K562 (cell line): Measurements from ENCODE around the gene ATF1. TPM values are rescaled to one million over a fixed set of nuclear protein-coding genes. Genes with fewer than 3 reads are reported as not detected.

Experiments
- ATAC-seq: fragments of 200-7000 bp; cut with Tn5 transposase; 3 replicates; pipeline ENCODE4 v1.9.1; 2020; ENCODE audit warnings: moderate library complexity
- BruUV-seq: library from RNA; stranded (reverse); fragments of 400-500 nt; replicated peaks from 2 replicates; lab custom pipeline; 2021; lab: Mats Ljungman, UMichigan
- CTCF ChIA-PET: fragments of 300-600 bp; formaldehyde crosslinking; extraction: SDS; loops from one replicate; lab custom pipeline; 2021; ENCODE audit warnings: low intra/inter-chr PET ratio; lab: Yijun Ruan, JAX
- POLR2A ChIA-PET: fragments of 300-600, 350-650 bp; sonication (Branson Sonifier 250); formaldehyde crosslinking; extraction: SDS; loops from one replicate; lab custom pipeline; 2021; ENCODE audit warnings: antibody characterized with exemption, inconsistent platforms; lab: Yijun Ruan, JAX
- DNase-seq, 4 experiments: peaks; one replicate each; pipeline versions ENCODE4 v3.0.0 to v3.0.0-alpha.2; 2011 to 2018; ENCODE audit warnings: low spot score in 3 of 4, mixed read lengths in 3 of 4; ENCODE audit errors: extremely low read depth in 1 of 4
- FAIRE-seq: peaks from 2 replicates; lab custom pipeline; 2011; peaks lifted over from hg19 to GRCh38; lab: Jason Lieb, UNC
- H2AFZ ChIP-seq: 2 replicates; pipeline ENCODE4 v1.6.0; 2011; ENCODE audit warnings: low read depth, low read length, control low read depth, inconsistent platforms
- H3K27ac ChIP-seq: fragments of 200-600 bp; 3 replicates; pipeline ENCODE4 v1.8.0; 2011; ENCODE audit warnings: low read depth, mild to moderate bottlenecking, control low read depth, inconsistent platforms, low read length, moderate library complexity, mixed read lengths; ENCODE audit errors: extremely low read depth
- H3K27me3 ChIP-seq, 2 experiments: fragments of 300-600 bp in 1 of 2; 2 replicates in 1 of 2; 3 replicates in 1 of 2; pipeline versions ENCODE4 v1.6.0 to v1.8.0; 2011; ENCODE audit warnings: inconsistent platforms in 2 of 2, low read length in 2 of 2, mild to moderate bottlenecking in 1 of 2, mixed read lengths in 1 of 2, moderate library complexity in 1 of 2; ENCODE audit not compliant: control insufficient read depth in 2 of 2, insufficient read depth in 2 of 2
- H3K36me3 ChIP-seq: fragments of 300-600 bp; 3 replicates; pipeline ENCODE4 v1.8.0; 2011; ENCODE audit warnings: mild to moderate bottlenecking, low read length, inconsistent platforms; ENCODE audit not compliant: control insufficient read depth, insufficient read depth
- H3K4me1 ChIP-seq, 2 experiments: fragments of 200-600 bp in 1 of 2; replicated peaks in 1 of 2; 2 replicates in 1 of 2; 3 replicates in 1 of 2; pipeline versions ENCODE4 v1.5.1 to v1.8.0; 2011; ENCODE audit warnings: inconsistent platforms in 2 of 2, low read length in 2 of 2, mild to moderate bottlenecking in 1 of 2, mixed read lengths in 1 of 2, moderate library complexity in 1 of 2; ENCODE audit not compliant: control insufficient read depth in 2 of 2, insufficient read depth in 2 of 2
- H3K4me2 ChIP-seq: 2 replicates; pipeline ENCODE4 v1.6.1; 2011; ENCODE audit warnings: low read length, control low read depth, inconsistent platforms, mixed read lengths; ENCODE audit not compliant: insufficient read depth
- H3K4me3 ChIP-seq: fragments of 200-600 bp; sonication (generic), shearing (Covaris generic); 2 replicates; pipeline ENCODE4 v1.5.1; 2016; ENCODE audit warnings: control low read depth, inconsistent platforms
- H3K79me2 ChIP-seq: fragments of 200-600 bp; 3 replicates; pipeline ENCODE4 v1.8.0; 2011; ENCODE audit warnings: low read length, inconsistent platforms; ENCODE audit not compliant: control insufficient read depth, insufficient read depth
- H3K9ac ChIP-seq, 2 experiments: 2 replicates each; pipeline versions ENCODE4 v1.6.0 to v1.6.1; 2011; ENCODE audit warnings: low read depth in 2 of 2, low read length in 2 of 2, control low read depth in 1 of 2, inconsistent platforms in 1 of 2, mild to moderate bottlenecking in 1 of 2, mixed read lengths in 1 of 2; ENCODE audit not compliant: insufficient read depth in 1 of 2
- H3K9me1 ChIP-seq: one replicate; pipeline ENCODE4 v1.6.0; 2011; ENCODE audit warnings: inconsistent platforms, mild to moderate bottlenecking, low read length, moderate library complexity; ENCODE audit not compliant: control insufficient read depth, insufficient read depth
- H3K9me3 ChIP-seq: replicated peaks from 2 replicates; pipeline ENCODE4 v1.5.1; 2011; ENCODE audit warnings: low read depth, low read length, inconsistent platforms; ENCODE audit not compliant: control insufficient read depth, insufficient read depth
- H4K20me1 ChIP-seq: replicated peaks from 2 replicates; pipeline ENCODE4 v1.6.1; 2011; ENCODE audit warnings: low read length, inconsistent platforms, mixed read lengths; ENCODE audit not compliant: control insufficient read depth, insufficient read depth
- ARID1B ChIP-seq: fragments of 450-650 bp; IDR thresholded peaks from 2 replicates; pipeline ENCODE4 v1.6.1; 2016; ENCODE audit warnings: antibody characterized with exemption, mild to moderate bottlenecking, inconsistent platforms
- CBFA2T3 ChIP-seq: fragments of 450-650 bp; IDR thresholded peaks from 2 replicates; pipeline ENCODE4 v1.6.1; 2017
- CREB1 ChIP-seq, 2 experiments: sonication (generic) in 1 of 2; formaldehyde crosslinking in 1 of 2; IDR thresholded peaks; 2 replicates each; pipeline versions ENCODE4 v1.6.1 to v1.8.0; 2012 to 2022; ENCODE audit warnings: inconsistent platforms in 1 of 2, mild to moderate bottlenecking in 1 of 2, missing genetic modification reagents in 1 of 2, moderate library complexity in 1 of 2
- DPF2 ChIP-seq: fragments of 450-650 bp; IDR thresholded peaks from 2 replicates; pipeline ENCODE4 v1.6.1; 2016
- ETS2 ChIP-seq: IDR thresholded peaks from 2 replicates; pipeline ENCODE4 v1.6.1; 2016; ENCODE audit warnings: borderline replicate concordance, missing genetic modification characterization, mild to moderate bottlenecking, moderate library complexity, missing compliant biosample characterization; ENCODE audit not compliant: poor library complexity, severe bottlenecking
- LARP7 ChIP-seq: fragments of 450-650 bp; IDR thresholded peaks from 2 replicates; pipeline ENCODE4 v1.6.1; 2016
- MCM7 ChIP-seq, 2 experiments: fragments of 450-650 bp; IDR thresholded peaks; 2 replicates each; pipeline ENCODE4 v1.6.1; 2016 to 2018
- NCOA1 ChIP-seq: fragments of 450-650 bp; IDR thresholded peaks from 2 replicates; pipeline ENCODE4 v1.6.1; 2016; ENCODE audit warnings: low read depth
- NR1H2 ChIP-seq: sonication (generic); formaldehyde crosslinking; IDR thresholded peaks from 2 replicates; pipeline ENCODE4 v1.4.0; 2020; ENCODE audit warnings: mild to moderate bottlenecking, missing genetic modification reagents
- RFX5 ChIP-seq: IDR thresholded peaks from 2 replicates; pipeline ENCODE4 v1.6.1; 2011; ENCODE audit warnings: low read depth, mild to moderate bottlenecking, improper control_type of control experiment, low read length
- SETDB1 ChIP-seq: IDR thresholded peaks from one replicate; pipeline ENCODE4 v1.6.1; 2012; ENCODE audit warnings: low read length, control low read depth, inconsistent platforms
- SMARCA4 ChIP-seq: fragments of 450-650 bp; IDR thresholded peaks from 2 replicates; pipeline ENCODE4 v1.6.1; 2016
- TBL1XR1 ChIP-seq, 2 experiments: IDR thresholded peaks; 2 replicates each; pipeline ENCODE4 v1.6.1; 2012; ENCODE audit warnings: improper control_type of control experiment in 2 of 2, low read length in 2 of 2, mild to moderate bottlenecking in 1 of 2
- TEAD4 ChIP-seq, 2 experiments: sonication (generic) in 1 of 2; formaldehyde crosslinking in 1 of 2; IDR thresholded peaks; 2 replicates each; pipeline versions ENCODE4 v1.6.1 to v1.8.0; 2012 to 2022; ENCODE audit warnings: borderline replicate concordance in 1 of 2, inconsistent platforms in 1 of 2, low read length in 1 of 2, mild to moderate bottlenecking in 1 of 2, missing genetic modification reagents in 1 of 2
- ZC3H4 ChIP-seq: sonication (generic); formaldehyde crosslinking; IDR thresholded peaks from 2 replicates; pipeline ENCODE4 v1.9.0; 2021; ENCODE audit warnings: missing genetic modification reagents, borderline replicate concordance
- ZKSCAN3 ChIP-seq: fragments of 250-450 bp; sonication (Bioruptor Pico); IDR thresholded peaks from 2 replicates; pipeline ENCODE4 v1.4.0; 2020
- ZNF354B ChIP-seq: fragments of 250-450 bp; sonication (Bioruptor Pico); IDR thresholded peaks from 2 replicates; pipeline ENCODE4 v1.4.0; 2020
- ZNF561 ChIP-seq: fragments of 450-650 bp; formaldehyde crosslinking; conservative IDR thresholded peaks from 2 replicates; pipeline ENCODE4 v1.4.0; 2020; ENCODE audit warnings: mild to moderate bottlenecking, moderate library complexity
- WGBS: fragments of 100-300 bp; shearing (Covaris generic); methylation state at CpG from one replicate; pipeline ENCODE4 v1.1.6; 2016; ENCODE audit warnings: low coverage, mixed read lengths; ENCODE audit not compliant: insufficient coverage; ENCODE audit errors: missing lambda C conversion rate; 5-methylcytosine and 5-hydroxymethylcytosine counted together
- in situ Hi-C: fragments of 300-500 bp; cut with MboI; formaldehyde crosslinking; loops from 4 replicates; pipeline ENCODE4 v1.15.0; 2018; ENCODE audit warnings: inconsistent platforms, mixed read lengths
- intact Hi-C: fragments of 100-400 bp; cut with micrococcal nuclease; formaldehyde crosslinking; loops from 2 replicates; pipeline ENCODE4 v1.14.2; 2022
- polyA plus RNA-seq, 8 experiments: library from polyadenylated mRNA; depleted of rRNA in 4 of 8; stranded (reverse) in 5 of 8; unstranded in 3 of 8; fragments of >200 nt; fragmentation: Nextera tagmentation in 2 of 8; fragmentation: Illumina TruSeq in 1 of 8; extraction: Ambion mirVana in 2 of 8; extraction: Trizol in 1 of 8; gene quantifications; 2 replicates each; pipeline versions ENCODE4 v1.2.1 to v1.2.3, GENCODE V29; 2011 to 2014; ENCODE audit warnings: inconsistent platforms in 1 of 8, missing spikeins in 1 of 8
- total RNA-seq, 7 experiments: library from RNA; depleted of rRNA in 6 of 7; stranded (reverse); fragments of >200 nt in 6 of 7; fragmentation: Illumina TruSeq in 2 of 7; extraction: Trizol in 2 of 7; gene quantifications; 2 replicates each; pipeline versions ENCODE4 v1.2.1 to v1.2.3, GENCODE V29; 2011 to 2021; ENCODE audit warnings: low replicate concordance in 1 of 7
- TF ChIP-seq, protein P1 (sequence below): fragments of 250-450 bp; sonication (Bioruptor Pico); IDR thresholded peaks from 2 replicates; pipeline ENCODE4 v1.8.0; 2021; ENCODE audit warnings: moderate library complexity, mild to moderate bottlenecking, inconsistent platforms

The ATF1 gene
- total and polyA plus RNA-seq, 9 of the 15 experiments (the other 6 are each of a cell fraction or from before 2014, with no cell fraction given), result 19.8 to 83.5 (median 51.4) TPM

GRCh38 chr12:50747817-50748216 is 16.1 kb upstream of the ATF1 start:
- no peaks in the 10 kb centered on the region for H3K79me2 ChIP-seq
- H3K9ac ChIP-seq, result no peak overlapping the region
- no peaks in the 10 kb centered on the region for H4K20me1 ChIP-seq
- no TSS peak for BruUV-seq
- H3K4me3 ChIP-seq, result no peak overlapping the region
- H2AFZ ChIP-seq, result no peak overlapping the region
- whole genome bisulfite sequencing, result 84% methylated on average over 1 of the region's 1 CpG
- ATAC-seq (no peak), DNase-seq (no peak), FAIRE-seq (peak; percentile 11)
- intact Hi-C loops (no loop called here), in situ Hi-C loops (loop anchor here (10.0 kb wide), 1 partner anchor 243 kb away; the partner anchor contains the start of gene DIP2B)
- POLR2A ChIA-PET, result no interaction called here
- H3K4me1 ChIP-seq, result peaks cover 0 to 16% of the 10 kb centered on the region in 2 experiments; a peak in 4 of 5 replicates
- H3K27ac ChIP-seq, result no peak overlapping the region
- CTCF ChIA-PET, result interaction anchor here (0.6 kb wide), 1 partner anchor 84 kb away, joined by 3 read pairs; no protein-coding TSS in a partner anchor
- H3K9me1 ChIP-seq, result no peaks in the 10 kb centered on the region
- H3K4me2 ChIP-seq, result no peak overlapping the region
- H3K36me3 ChIP-seq, result peaks cover 41% of the 10 kb centered on the region; the same call in 2 of the 3 replicates
- H3K9me3 ChIP-seq, result no peaks in the 10 kb centered on the region
- TF ChIP-seq, protein P1, sequence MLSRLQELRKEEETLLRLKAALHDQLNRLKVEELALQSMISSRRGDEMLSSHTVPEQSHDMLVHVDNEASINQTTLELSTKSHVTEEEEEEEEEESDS, result no peak
- TF ChIP-seq NCOA1, result no peak
- TF ChIP-seq TBL1XR1 (IDR thresholded peaks at IDR 0.05; ENCODE audit: low read length in 2 of 2), result no peak
- TF ChIP-seq ZC3H4 (CRISPR knock-in tag), result no peak
- TF ChIP-seq RFX5, result no peak
- H3K27me3 ChIP-seq, result no peaks in the 10 kb centered on the region

GRCh38 chr12:50749459-50749882 is 14.4 kb upstream of the ATF1 start:
- no peak overlapping the region for H2AFZ ChIP-seq
- no peak overlapping the region for H3K27ac ChIP-seq
- ATAC-seq (peak; percentile 60), DNase-seq (peak in 1 of 4 experiments; percentile 17), FAIRE-seq (peak; percentile 65)
- no peaks in the 10 kb centered on the region for H3K9me3 ChIP-seq
- H3K79me2 ChIP-seq, result no peaks in the 10 kb centered on the region
- H3K9me1 ChIP-seq, result no peaks in the 10 kb centered on the region
- BruUV-seq, result no TSS peak
- peaks cover 33% of the 10 kb centered on the region; the same call in 2 of the 3 replicates for H3K36me3 ChIP-seq
- 0 out of 2 replicates have a peak overlapping the region, but pooled peaks have one; percentile 36 for H3K4me2 ChIP-seq
- H3K9ac ChIP-seq, result no peak overlapping the region
- CTCF ChIA-PET, result no interaction called here
- POLR2A ChIA-PET, result interaction anchor here (0.6 to 3.9 kb wide), 4 partner anchors 9 to 81 kb away, joined by 3 to 15 read pairs (median 4); partner anchors contain the start of gene ATF1
- no peak overlapping the region for H3K4me3 ChIP-seq
- H3K4me1 ChIP-seq, result peaks cover 0 to 16% of the 10 kb centered on the region in 2 experiments; a peak in 4 of 5 replicates
- WGBS, result 33% methylated on average over 2 of the region's 2 CpGs
- H3K27me3 ChIP-seq, result no peaks in the 10 kb centered on the region
- intact Hi-C loops (no loop called here), in situ Hi-C loops (loop anchor here (10.0 kb wide), 1 partner anchor 245 kb away; the partner anchor contains the start of gene DIP2B)
- no peaks in the 10 kb centered on the region for H4K20me1 ChIP-seq
- TF ChIP-seq TEAD4 (IDR thresholded peaks at IDR 0.05; ENCODE audit: low read length) (peak; percentile 22; the same call in 1 of the 2 replicates), TEAD4 (CRISPR knock-in tag; IDR thresholded peaks at IDR 0.05; ENCODE audit: borderline replicate concordance) (no peak), ARID1B (peak; percentile 56; the same call in 1 of the 2 replicates), NR1H2 (CRISPR knock-in tag) (no peak), SETDB1 (no peak), CREB1 (IDR thresholded peaks at IDR 0.05) (no peak), CREB1 (CRISPR knock-in tag; IDR thresholded peaks at IDR 0.05) (no peak), ZNF561 (CRISPR knock-in tag) (no peak), MCM7 (IDR thresholded peaks at IDR 0.05) (no peak), LARP7 (no peak), ZKSCAN3 (CRISPR knock-in tag) (no peak), SMARCA4 (peak; percentile 39; the same call in 1 of the 2 replicates), CBFA2T3 (0 out of 2 replicates have a peak, but pooled peaks have one; percentile 18), ZNF354B (CRISPR knock-in tag) (no peak), ETS2 (tag) (no peak), DPF2 (peak; percentile 53; the same call in 1 of the 2 replicates)
